Measurements from ENCODE around the gene TNRC6B.

DNA sequence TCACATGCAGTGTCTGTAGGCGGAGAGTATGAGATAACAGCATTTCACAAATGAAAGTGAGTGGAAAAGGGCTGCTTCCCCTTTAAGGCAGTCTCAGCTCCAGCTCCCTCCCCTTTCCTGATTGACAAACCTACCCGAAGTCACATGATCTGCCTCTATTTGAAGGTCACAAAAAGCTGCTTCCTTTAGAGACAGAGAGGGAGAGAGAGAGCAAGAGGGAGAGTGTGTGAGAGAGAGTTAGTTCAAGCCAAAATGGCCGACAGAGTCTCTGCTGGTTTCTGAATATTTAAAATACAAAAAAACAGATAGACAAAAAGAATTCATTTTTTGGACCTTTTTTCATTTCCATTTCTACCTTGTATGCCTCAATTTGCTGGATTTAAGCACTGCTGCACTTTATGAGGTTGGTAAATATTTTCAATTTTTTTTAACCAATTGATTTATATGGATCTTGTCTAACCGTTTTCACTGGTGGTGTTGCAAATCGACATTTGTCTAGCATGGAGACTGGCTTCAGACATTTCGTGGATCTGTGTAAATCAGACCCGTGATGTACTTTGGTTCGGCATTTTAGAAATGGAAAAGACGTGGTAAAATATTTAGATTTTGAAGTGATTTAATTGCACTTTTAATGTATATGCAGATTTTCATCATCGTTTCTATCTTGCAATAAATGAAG lies at the start of gene TNRC6B:
- TF ChIP-seq, protein P1, sequence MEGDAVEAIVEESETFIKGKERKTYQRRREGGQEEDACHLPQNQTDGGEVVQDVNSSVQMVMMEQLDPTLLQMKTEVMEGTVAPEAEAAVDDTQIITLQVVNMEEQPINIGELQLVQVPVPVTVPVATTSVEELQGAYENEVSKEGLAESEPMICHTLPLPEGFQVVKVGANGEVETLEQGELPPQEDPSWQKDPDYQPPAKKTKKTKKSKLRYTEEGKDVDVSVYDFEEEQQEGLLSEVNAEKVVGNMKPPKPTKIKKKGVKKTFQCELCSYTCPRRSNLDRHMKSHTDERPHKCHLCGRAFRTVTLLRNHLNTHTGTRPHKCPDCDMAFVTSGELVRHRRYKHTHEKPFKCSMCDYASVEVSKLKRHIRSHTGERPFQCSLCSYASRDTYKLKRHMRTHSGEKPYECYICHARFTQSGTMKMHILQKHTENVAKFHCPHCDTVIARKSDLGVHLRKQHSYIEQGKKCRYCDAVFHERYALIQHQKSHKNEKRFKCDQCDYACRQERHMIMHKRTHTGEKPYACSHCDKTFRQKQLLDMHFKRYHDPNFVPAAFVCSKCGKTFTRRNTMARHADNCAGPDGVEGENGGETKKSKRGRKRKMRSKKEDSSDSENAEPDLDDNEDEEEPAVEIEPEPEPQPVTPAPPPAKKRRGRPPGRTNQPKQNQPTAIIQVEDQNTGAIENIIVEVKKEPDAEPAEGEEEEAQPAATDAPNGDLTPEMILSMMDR (IDR thresholded peaks at IDR 0.05): no peak
- peak; percentile 78 for TF ChIP-seq POLR2A (IDR thresholded peaks at IDR 0.05)

Measured in breast epithelium (tissue), 3 donors.